Stimulated activated CD8-positive, alpha-beta memory T cell treated with anti-CD3 and anti-CD28 coated beads, Interleukin-15, amount 100 ng/mL, for 4 hours (primary cell): Measurements from ENCODE around the gene SCGN.

Source experiments
- DNase-seq, 2 donors: peaks; one replicate each; pipeline ENCODE4 v3.0.0-alpha.2; 2020; ENCODE audit warnings: low read depth in 2 of 2

The SCGN gene

DNA sequence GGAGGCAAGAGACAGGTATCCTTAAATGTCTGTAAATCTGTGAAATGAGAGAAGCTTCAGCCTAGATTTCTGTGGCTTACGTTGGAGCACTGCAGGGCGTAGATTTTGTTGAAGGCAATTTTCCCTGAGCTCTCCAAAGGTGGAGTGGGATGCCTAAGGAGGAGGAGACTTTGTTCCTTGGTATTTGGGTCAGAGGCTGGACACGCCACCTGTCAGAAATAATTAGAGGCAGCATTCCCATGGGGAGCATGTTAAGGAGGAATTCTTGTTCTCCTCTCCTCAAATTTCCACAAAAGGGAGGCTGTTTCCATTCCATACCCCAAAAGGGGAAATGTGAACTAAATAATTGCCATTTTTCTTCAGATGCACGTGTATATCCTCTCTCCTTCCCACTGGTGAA is 11.1 kb upstream of the SCGN start:
- no peak for DNase-seq

DNA sequence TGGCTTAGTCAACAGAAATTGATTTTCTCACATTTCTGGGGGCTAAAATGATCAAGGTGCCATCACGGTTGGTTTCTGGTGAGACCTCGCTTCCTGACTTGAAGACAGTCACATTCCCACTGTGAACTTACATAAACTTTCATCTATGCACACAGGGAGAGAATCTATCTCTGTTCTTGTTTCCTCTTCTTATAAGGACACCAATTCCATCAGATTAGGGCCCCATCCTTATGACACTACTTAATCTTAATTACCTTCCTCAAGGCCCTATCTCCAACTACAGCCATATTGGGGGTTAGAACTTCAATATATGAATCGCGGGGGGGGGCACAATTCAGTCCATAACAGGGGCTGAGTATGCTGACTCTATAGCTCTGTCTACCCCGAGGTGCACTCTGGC is 10.6 kb upstream of the SCGN start:
- no peak for DNase-seq

- DNase-seq = no peak
Observed at GRCh38 chr6:25641940-25642666, 9.9 kb upstream of the SCGN start.

- no peak for DNase-seq
Observed at GRCh38 chr6:25642667-25643328, 9.2 kb upstream of the SCGN start.

DNA sequence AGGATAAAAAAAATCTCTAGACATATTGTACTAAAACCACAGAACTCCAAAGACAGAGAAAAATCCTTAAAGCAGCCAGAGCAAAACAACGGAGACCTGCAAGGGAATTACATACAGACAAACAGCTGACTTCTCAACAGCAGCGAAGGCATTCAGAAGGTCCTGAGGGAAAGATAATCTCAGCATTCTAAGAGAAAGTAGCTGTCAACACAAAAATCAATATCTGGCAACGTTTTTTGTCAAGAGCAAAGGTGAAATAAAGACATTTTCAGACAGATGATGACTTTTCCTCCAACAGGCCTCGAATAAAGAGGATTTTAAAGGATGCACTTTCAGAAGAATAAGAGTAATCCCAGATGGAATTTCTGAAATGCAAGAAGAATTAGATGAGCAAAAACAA is 6.1 kb upstream of the SCGN start:
- DNase-seq = no peak

DNA sequence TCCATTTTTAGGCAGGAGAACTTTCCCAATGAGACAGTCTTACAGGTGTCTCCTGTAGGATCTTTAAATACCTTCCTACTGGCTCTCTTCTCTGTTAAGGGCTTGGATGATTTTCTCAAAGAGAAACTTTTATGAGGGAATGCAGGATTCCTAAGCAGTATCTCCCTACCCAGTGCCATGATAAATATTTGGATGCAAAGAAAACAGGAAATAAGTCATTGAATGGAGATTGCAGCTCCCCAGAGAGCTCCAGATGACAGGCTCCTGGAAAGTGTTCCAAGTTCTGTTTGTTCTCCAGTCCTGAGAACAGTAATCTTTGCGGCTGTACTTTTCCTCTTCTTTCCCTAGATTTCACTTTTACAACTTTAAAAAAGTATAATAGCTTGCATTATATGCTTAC is 2.4 kb upstream of the SCGN start:
- no peak for DNase-seq

DNA sequence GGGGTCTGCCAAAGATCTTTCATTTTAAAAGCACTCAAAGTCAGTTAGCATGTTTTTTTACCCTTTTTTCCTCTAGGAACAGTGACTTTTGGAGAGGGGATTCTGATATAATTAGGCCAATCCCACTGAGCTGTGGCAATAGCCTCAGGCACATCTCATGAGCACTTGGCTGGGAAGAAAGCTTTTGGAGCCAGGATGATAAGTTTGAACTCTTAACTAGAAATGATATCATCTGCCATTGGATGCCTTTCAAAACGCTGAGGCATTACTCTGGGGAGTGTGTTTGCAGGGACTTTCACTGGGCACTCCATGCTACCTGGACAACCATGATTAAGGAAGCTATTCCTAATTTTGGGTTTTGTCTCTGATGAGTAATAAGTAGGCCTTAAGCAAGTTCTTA is 3.7 kb downstream of the SCGN start:
- DNase-seq = no peak

DNA sequence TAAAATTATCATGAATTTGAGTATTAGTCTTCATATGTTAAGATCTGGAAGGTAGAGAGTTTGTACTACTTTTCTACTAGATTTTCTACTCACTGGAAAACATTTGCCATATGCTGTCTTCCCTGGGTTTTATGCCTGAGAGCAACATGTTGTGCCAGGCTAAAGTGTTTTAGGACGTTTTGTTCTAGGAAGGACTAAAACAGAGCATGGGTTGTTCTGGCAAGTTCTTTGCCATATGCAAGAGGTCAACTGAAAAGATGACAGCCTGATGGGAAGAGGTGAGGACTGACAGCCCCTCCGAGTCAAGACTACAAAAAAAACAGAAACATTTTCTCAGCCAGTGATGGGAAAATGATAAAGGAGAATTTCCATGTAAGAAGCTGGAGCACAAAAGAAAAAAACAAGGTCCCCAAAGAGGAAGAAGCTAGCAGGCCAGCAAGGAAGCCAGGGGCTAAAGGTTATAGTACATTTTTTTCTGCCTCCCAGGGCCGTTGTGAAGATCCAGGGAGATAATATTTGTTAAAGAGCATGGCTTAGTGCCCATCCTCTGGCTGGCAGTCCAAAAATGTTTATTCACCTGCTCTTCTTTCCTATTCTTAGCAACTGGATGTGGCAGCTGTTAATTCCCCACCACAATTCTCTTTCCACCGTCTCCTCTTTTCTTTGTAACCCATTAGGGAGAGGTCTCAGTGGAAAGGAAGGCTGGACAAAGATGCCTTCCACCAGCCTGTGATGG is 7.8 kb downstream of the SCGN start:
- DNase-seq = no peak

- DNase-seq = no peak
Observed at GRCh38 chr6:25660512-25660911, 8.5 kb downstream of the SCGN start.

DNA sequence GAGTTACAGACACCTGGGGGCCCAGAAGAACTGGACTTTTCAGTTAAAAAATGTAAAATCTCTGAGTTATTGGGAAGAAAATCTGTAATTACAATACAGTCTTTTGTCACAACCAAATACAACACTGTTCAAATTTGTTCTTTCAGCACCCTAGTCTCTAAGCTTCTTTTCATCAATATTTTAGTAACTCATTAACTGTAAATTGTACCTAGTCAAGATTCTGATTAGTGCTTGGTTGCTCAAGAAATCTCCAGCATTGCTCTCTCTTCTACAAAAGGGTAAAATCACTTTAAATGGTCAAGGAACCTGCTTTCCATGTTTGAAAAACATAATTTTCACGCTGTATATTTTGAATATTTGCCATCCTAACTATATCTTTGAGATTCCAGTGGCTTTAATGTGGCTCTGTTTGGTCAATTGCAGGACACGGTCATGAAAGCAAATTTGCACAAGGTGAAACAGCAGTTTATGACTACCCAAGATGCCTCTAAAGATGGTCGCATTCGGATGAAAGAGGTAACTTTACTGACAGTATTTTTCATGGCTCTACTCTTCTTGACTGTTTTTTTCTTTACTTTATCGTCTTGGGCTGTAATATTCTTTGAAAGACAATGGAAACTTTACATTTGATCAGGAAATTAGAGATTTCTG is 9.2 kb downstream of the SCGN start:
- DNase-seq = no peak

- no peak for DNase-seq
Observed at GRCh38 chr6:25665455-25665854, 13.4 kb downstream of the SCGN start.

DNA sequence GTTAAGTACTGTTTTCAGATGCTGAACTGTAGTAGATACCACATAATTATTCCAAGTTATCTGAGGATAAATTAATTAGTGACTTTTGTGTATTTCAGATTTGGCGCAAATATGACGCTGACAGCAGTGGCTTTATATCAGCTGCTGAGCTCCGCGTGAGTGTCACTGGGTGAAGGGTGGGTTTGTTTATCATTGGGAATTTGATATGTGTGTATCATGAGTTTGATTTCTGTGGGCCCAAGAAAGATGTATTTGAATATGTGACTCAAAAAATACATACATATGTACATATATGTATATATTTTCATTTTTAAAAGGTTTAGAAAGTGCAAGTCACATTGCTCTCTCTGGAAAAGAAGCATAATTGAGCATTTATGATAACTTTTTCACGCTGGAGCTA is 17.4 kb downstream of the SCGN start:
- DNase-seq = no peak

- DNase-seq = no peak
Observed at GRCh38 chr6:25670208-25670607, 18.2 kb downstream of the SCGN start.

GRCh38 chr6:25670793-25671513 is 18.9 kb downstream of the SCGN start:
- DNase-seq = no peak

DNA sequence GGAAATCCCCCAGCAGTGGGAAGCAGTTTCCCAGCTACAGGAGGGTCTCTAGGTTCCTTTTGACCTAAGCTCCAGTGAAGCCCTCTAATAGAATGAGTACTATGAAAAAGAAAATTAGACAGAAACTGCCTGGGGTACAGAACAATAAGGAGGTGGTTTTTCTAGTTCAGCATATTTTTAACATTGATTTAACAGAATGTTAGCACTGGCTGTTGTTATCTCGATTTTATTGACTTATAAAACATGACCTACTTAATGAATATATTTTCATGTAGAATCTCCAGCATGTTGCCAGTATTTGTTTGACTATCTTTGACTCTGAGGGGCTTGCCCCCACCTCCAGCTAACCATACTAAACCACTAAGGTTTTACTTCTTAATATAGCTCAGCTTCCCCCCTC is 19.6 kb downstream of the SCGN start:
- DNase-seq = no peak

DNA sequence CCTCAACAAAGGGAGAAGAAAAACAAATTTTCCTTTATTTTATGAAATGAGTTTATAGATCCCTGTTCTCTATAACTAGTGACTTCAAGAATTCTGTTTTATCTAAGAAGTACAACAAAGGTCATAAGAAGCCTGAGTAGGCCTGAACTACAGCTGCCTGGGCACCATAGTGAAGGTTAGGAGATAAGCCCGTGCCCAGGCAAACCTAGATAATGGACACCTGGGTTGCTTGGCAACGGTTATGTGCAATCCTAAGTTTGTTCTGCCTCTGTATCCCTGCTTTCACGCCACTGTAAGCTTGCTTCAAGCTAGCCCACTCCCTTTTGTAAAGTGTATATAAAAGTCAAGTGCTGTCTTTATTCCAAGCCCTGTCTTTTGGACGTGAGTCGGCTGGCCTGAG is 23.2 kb downstream of the SCGN start:
- no peak for DNase-seq

- DNase-seq = no peak
Observed at GRCh38 chr6:25676775-25677174, 24.8 kb downstream of the SCGN start.

DNA sequence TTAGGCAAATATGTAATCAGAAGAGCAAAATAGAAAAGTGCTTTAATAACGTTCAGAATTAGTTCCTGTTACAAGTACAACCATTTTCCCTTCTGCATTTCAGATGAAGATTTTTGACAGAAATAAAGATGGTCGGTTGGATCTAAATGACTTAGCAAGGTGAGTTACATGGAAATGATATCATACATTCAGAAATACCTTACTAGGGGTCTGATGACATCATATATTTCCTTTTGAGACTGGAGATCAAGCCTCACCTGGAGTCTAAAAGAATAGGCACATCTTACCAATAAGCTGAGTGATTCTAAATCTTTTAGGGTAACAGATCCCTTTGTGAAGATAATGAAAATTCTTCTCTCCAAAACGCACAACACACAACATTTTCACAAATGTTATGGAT is 29.8 kb downstream of the SCGN start:
- no peak for DNase-seq

GRCh38 chr6:25682324-25682723 is 30.3 kb downstream of the SCGN start:
- DNase-seq = no peak

GRCh38 chr6:25684565-25684964 is 32.5 kb downstream of the SCGN start:
- no peak for DNase-seq

DNA sequence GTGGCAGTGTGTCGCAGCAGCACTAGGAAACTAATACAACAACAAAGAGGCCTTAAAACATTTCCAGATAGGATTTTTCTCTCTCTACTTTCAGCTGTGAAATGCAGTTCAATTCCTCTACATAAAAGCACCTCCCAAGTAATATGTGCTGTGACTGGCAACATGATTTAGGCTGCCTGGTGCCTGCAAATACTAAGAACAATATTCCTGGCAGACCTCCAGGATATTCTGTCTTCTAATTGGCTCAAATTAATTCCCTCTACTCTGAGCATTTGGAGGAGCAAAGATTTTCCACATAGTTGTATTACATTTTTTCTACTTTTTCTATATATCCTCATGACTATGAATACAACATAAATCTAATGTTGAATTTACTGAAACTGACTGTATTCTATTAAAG is 33.2 kb downstream of the SCGN start:
- DNase-seq = no peak

- DNase-seq = no peak
Observed at GRCh38 chr6:25685896-25686295, 33.9 kb downstream of the SCGN start.
